H9 (cell line): ENCODE measurements around the gene DNAJB6. TPM values are rescaled to one million over a fixed set of nuclear protein-coding genes. Genes with fewer than 3 reads are reported as not detected.

ENCODE experiments used
- DNase-seq: peaks from one replicate; pipeline ENCODE4 v3.0.0-alpha.2; 2017
- H2AFZ ChIP-seq: one replicate; pipeline ENCODE4 v1.6.1; 2013; ENCODE audit warnings: mild to moderate bottlenecking, low read length, control low read depth, moderate library complexity
- H2AK5ac ChIP-seq: 2 replicates; pipeline ENCODE4 v1.6.1; 2013; ENCODE audit warnings: low read length, control low read depth, mixed read lengths; ENCODE audit not compliant: insufficient read length
- H2BK120ac ChIP-seq: one replicate; pipeline ENCODE4 v1.6.1; 2013; ENCODE audit warnings: low read depth, mild to moderate bottlenecking, low read length, control low read depth, inconsistent platforms; ENCODE audit not compliant: poor library complexity, severe bottlenecking
- H2BK12ac ChIP-seq: 2 replicates; pipeline ENCODE4 v1.6.1; 2013; ENCODE audit warnings: low read length, control low read depth, mixed read lengths, low read depth; ENCODE audit not compliant: insufficient read length
- H2BK15ac ChIP-seq: 2 replicates; pipeline ENCODE4 v1.6.1; 2013; ENCODE audit warnings: low read depth, low read length, control low read depth
- H2BK20ac ChIP-seq: one replicate; pipeline ENCODE4 v1.6.1; 2013; ENCODE audit warnings: low read depth, mild to moderate bottlenecking, low read length, control low read depth, inconsistent platforms; ENCODE audit not compliant: poor library complexity, severe bottlenecking
- H2BK5ac ChIP-seq: 2 replicates; pipeline ENCODE4 v1.6.1; 2013; ENCODE audit warnings: low read length, control low read depth, mixed read lengths; ENCODE audit not compliant: insufficient read length
- H3K14ac ChIP-seq: 2 replicates; pipeline ENCODE4 v1.6.1; 2013; ENCODE audit warnings: low read length, control low read depth; ENCODE audit not compliant: insufficient read depth
- H3K18ac ChIP-seq: 2 replicates; pipeline ENCODE4 v1.6.1; 2013; ENCODE audit warnings: low read depth, mild to moderate bottlenecking, mixed read lengths, low read length, control low read depth; ENCODE audit not compliant: insufficient read length
- H3K23ac ChIP-seq: 2 replicates; pipeline ENCODE4 v1.6.1; 2013; ENCODE audit warnings: low read length, control low read depth, mixed read lengths, low read depth; ENCODE audit not compliant: insufficient read length
- H3K23me2 ChIP-seq: 2 replicates; pipeline ENCODE4 v1.6.1; 2013; ENCODE audit warnings: low read depth, mild to moderate bottlenecking, mixed read lengths, low read length, control low read depth; ENCODE audit not compliant: insufficient read length, poor library complexity, severe bottlenecking
- H3K27ac ChIP-seq: 2 replicates; pipeline ENCODE4 v1.5.1; 2013; ENCODE audit warnings: low read length, control low read depth, mixed read lengths, low read depth; ENCODE audit not compliant: insufficient read length
- H3K27me3 ChIP-seq: 2 replicates; pipeline ENCODE4 v1.6.1; 2013; ENCODE audit warnings: low read length, control low read depth, inconsistent platforms; ENCODE audit not compliant: insufficient read depth
- H3K4ac ChIP-seq: 2 replicates; pipeline ENCODE4 v1.6.1; 2013; ENCODE audit warnings: low read depth, mild to moderate bottlenecking, control low read depth, inconsistent platforms, low read length, moderate library complexity
- H3K4me1 ChIP-seq: 2 replicates; pipeline ENCODE4 v1.6.1; 2013; ENCODE audit warnings: low read length, control low read depth, inconsistent platforms; ENCODE audit not compliant: insufficient read depth
- H3K4me2 ChIP-seq: 2 replicates; pipeline ENCODE4 v1.6.1; 2013; ENCODE audit warnings: low read length, control low read depth, mixed read lengths; ENCODE audit not compliant: insufficient read length, insufficient read depth
- H3K56ac ChIP-seq: 2 replicates; pipeline ENCODE4 v1.6.1; 2013; ENCODE audit warnings: low read depth, mild to moderate bottlenecking, mixed read lengths, low read length, control low read depth; ENCODE audit not compliant: insufficient read length
- H3K79me1 ChIP-seq: 2 replicates; pipeline ENCODE4 v1.6.1; 2013; ENCODE audit warnings: low read depth, mild to moderate bottlenecking, moderate library complexity, low read length, control low read depth, inconsistent platforms; ENCODE audit not compliant: insufficient read depth, poor library complexity, severe bottlenecking
- H3K79me2 ChIP-seq: 2 replicates; pipeline ENCODE4 v1.6.1; 2013; ENCODE audit warnings: low read length, control low read depth, inconsistent platforms; ENCODE audit not compliant: insufficient read depth
- H3K9ac ChIP-seq: 2 replicates; pipeline ENCODE4 v1.6.1; 2013; ENCODE audit warnings: low read length, control low read depth, mixed read lengths; ENCODE audit not compliant: insufficient read length; ENCODE audit errors: extremely low read depth
- H3K9me3 ChIP-seq: one replicate; pipeline ENCODE4 v1.6.1; 2013; ENCODE audit warnings: low read depth, low read length, inconsistent platforms; ENCODE audit not compliant: control insufficient read depth
- H3T11ph ChIP-seq: one replicate; pipeline ENCODE4 v1.6.1; 2013; ENCODE audit warnings: mild to moderate bottlenecking, low read length, control low read depth, inconsistent platforms
- H4K20me1 ChIP-seq: one replicate; pipeline ENCODE4 v1.6.1; 2013; ENCODE audit not compliant: control insufficient read depth, insufficient read length, insufficient read depth
- H4K5ac ChIP-seq: 2 replicates; pipeline ENCODE4 v1.6.1; 2013; ENCODE audit warnings: low read depth, mild to moderate bottlenecking, mixed read lengths, low read length, control low read depth; ENCODE audit not compliant: insufficient read length
- H4K8ac ChIP-seq: replicated peaks from 2 replicates; pipeline ENCODE4 v1.6.1; 2013; ENCODE audit warnings: low read length, control low read depth, mixed read lengths, low read depth; ENCODE audit not compliant: insufficient read length
- H4K91ac ChIP-seq: 2 replicates; pipeline ENCODE4 v1.6.1; 2013; ENCODE audit warnings: low read depth, mild to moderate bottlenecking, moderate library complexity, mixed read lengths, low read length, control low read depth; ENCODE audit not compliant: insufficient read length
- H3K27ac Mint-ChIP-seq, 3 experiments: 2 replicates in 2 of 3; 3 replicates in 1 of 3; pipeline ENCODE4 v1.8.0; 2020 to 2021; ENCODE audit warnings: mixed read lengths in 3 of 3, mild to moderate bottlenecking in 1 of 3, moderate library complexity in 1 of 3
- H3K27me3 Mint-ChIP-seq: 2 replicates; pipeline ENCODE4 v1.8.0; 2021; ENCODE audit warnings: low read depth, mild to moderate bottlenecking, moderate library complexity, mixed read lengths
- H3K36me3 Mint-ChIP-seq, 3 experiments: 2 replicates in 2 of 3; 3 replicates in 1 of 3; pipeline ENCODE4 v1.8.0; 2020 to 2021; ENCODE audit warnings: low read depth in 3 of 3, mixed read lengths in 3 of 3; ENCODE audit not compliant: insufficient read depth in 1 of 3
- H3K4me1 Mint-ChIP-seq, 2 experiments: 2 replicates each; pipeline ENCODE4 v1.8.0; 2020; ENCODE audit warnings: mixed read lengths in 2 of 2
- H3K4me3 Mint-ChIP-seq, 2 experiments: 2 replicates in 1 of 2; 3 replicates in 1 of 2; pipeline ENCODE4 v1.8.0; 2020 to 2021; ENCODE audit warnings: mild to moderate bottlenecking in 2 of 2, mixed read lengths in 2 of 2, moderate library complexity in 1 of 2
- H3K9me3 Mint-ChIP-seq, 2 experiments: 2 replicates in 1 of 2; 3 replicates in 1 of 2; pipeline ENCODE4 v1.8.0; 2020; ENCODE audit warnings: mild to moderate bottlenecking in 2 of 2, mixed read lengths in 2 of 2, moderate library complexity in 1 of 2
- CTCF ChIP-seq: fragments of 200-600 bp; sonication (generic); conservative IDR thresholded peaks from 3 replicates; pipeline ENCODE4 v1.8.0; 2021; ENCODE audit warnings: antibody characterized with exemption, mild to moderate bottlenecking
- WGBS: extraction: QIAGEN DNeasy Blood & Tissue Kit; methylation state at CpG from one replicate; pipeline ENCODE4 v1.1.7; 2013; ENCODE audit warnings: missing lambda C conversion rate, low lambda C conversion rate, mixed read lengths; ENCODE audit not compliant: insufficient read length; ENCODE audit errors: extremely low coverage; 5-methylcytosine and 5-hydroxymethylcytosine counted together
- total RNA-seq: library from RNA; stranded (reverse); gene quantifications from 2 replicates; pipeline ENCODE4 v1.2.1, GENCODE V29; 2021

The DNAJB6 gene
- total RNA-seq, 1 experiment from 2014 or later, result 215 TPM

- Histone ChIP-seq H4K91ac (no peak overlapping the region), H2BK12ac (no peak overlapping the region), H3K9ac (no peak overlapping the region), H2BK15ac (no peak overlapping the region), H2BK20ac (no peak overlapping the region), H3K27ac (no peak overlapping the region), H3K23me2 (no peaks in the 10 kb centered on the region), H3K18ac (no peak overlapping the region), H2AFZ (no peak overlapping the region), H3K27me3 (no peaks in the 10 kb centered on the region), H3T11ph (no peak overlapping the region), H3K4ac (no peak overlapping the region), H3K4me2 (no peak overlapping the region), H4K8ac (no peak overlapping the region), H3K56ac (no peak overlapping the region), H4K20me1 (no peaks in the 10 kb centered on the region), H3K79me2 (no peaks in the 10 kb centered on the region), H3K9me3 (no peaks in the 10 kb centered on the region), H4K5ac (no peak overlapping the region), H3K79me1 (no peaks in the 10 kb centered on the region), H3K14ac (no peak overlapping the region), H2BK5ac (no peak overlapping the region), H3K23ac (no peak overlapping the region), H3K4me1 (no peaks in the 10 kb centered on the region), H2AK5ac (no peak overlapping the region), H2BK120ac (no peak overlapping the region)
- DNase-seq, result no peak
- peaks cover 38% of the 10 kb centered on the region for H3K27me3 Mint-ChIP-seq
- peak overlapping the region in 1 of 3 experiments; percentile 65; a peak in 1 of 7 replicates for H3K27ac Mint-ChIP-seq
- no peak for TF ChIP-seq CTCF
- peaks cover 0 to 2% (median 0%) of the 10 kb centered on the region in 3 experiments; a peak in 3 of 7 replicates for H3K36me3 Mint-ChIP-seq
- H3K9me3 Mint-ChIP-seq, result peaks cover 10 to 11% of the 10 kb centered on the region in 2 experiments; a peak in 3 of 5 replicates
- no CpG with 5 or more reads among the region's 15 CpGs for WGBS
- H3K4me1 Mint-ChIP-seq, result peaks cover 4 to 17% of the 10 kb centered on the region in 2 experiments
- no peak overlapping the region for H3K4me3 Mint-ChIP-seq
Observed at GRCh38 chr7:157434231-157434630, 97.4 kb downstream of the DNAJB6 start.
